Measurements from ENCODE around the gene TENM3.
"Not testable (repeated sequence)": the region's sequence is repeated elsewhere in the genome, so short reads cannot be mapped to it uniquely, and the experiment has no call there.

TENM3 gene

DNA sequence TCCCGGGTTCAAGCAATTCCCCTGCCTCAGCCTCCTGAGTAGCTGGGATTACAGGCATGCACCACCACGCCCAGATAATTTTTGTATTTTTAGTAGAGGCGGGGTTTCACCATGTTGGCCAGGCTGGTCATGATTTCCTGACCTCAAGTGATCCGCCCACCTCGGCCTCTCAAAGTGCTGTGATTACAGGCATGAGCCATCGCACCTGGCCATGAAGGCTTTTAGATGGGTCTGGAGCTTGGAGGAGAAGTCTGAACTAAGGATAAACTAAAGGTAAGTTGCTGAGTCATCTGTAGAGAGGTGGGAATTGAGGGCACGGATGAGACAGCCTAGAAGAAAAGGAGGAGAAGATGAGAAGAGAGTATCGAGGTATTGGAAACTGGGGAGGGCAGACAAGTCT is at the start of gene TENM3:
Gene TENM3, plus strand, starts transcription at position 199 of the 400 bp plus-strand sequence. CDS start 80,619 bp downstream, outside the sequence.
- DNase-seq (ENCODE audit: low spot score): not testable (repeated sequence)

DNA sequence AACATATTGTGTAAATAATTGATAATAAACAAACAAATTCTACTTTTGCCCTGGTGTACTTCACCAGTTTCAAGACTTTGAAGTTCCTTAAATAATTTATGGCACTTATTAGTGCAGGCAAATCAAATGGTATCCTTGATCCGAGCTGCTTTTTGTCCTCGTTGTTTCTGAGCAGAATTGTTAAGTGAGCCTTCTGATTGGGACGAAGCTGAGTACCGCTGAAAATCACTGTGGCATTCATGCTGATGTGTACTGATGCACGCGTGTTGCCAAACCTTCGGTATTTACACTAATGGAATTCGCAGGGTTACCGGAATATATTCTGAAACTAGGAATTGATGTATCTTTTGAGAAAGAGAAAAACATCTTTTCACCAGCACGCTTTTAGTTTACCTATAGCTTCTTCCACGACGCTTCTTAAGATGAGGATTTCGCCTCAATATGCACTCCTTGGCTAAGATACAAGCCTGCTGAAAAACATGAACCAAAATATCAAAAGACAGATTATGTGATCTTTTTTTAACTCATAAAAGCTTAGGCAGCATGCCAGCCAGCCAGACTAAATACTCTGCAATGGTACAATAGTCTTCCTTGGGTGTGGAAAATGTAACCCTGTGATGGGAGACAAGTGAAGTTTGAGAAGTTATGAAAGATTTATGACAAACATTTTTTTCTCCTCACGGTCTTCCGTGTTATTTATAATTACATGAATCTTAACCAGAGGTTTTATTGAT is 48.9 kb upstream of the TENM3 start:
- no peak for DNase-seq (ENCODE audit: low spot score)

DNA sequence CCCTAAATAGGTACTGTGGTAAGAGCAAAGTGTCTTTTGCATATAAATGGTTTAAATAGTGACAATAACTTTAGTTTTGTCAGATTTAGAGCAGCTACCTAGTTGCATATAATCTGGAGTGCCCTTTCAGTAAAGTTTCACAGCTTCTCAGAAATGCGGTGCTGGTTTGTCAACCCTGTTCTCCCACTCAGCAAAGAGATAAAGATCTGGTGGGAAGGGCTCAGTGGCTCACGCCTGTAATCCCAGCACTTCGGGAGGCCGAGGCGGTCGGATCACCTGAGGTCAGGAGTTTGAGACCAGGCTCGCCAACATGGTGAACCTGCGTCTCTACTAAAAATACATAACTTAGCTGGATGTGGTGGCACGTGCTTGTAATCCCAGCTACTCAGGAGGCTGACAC is 45.6 kb upstream of the TENM3 start:
- no peak for DNase-seq (ENCODE audit: low spot score)

DNA sequence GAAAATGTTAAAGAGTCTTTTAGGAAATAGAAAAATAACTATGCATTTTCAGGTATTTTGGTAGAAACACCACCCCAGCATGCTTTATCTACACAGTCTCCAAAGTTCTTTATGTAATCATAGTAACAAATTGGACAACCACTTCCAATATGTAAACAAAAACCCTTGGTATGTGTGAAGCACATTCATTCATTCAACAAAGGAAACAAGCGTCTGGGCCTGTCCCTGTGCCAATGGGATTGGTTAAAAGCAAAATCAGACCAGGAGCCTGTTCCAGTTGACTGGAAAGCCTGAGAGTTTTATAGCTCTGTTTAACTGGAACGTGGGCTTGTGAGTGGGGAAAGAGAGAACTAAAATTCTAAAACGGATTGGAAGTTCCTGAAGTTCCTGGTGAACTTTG is 41.3 kb upstream of the TENM3 start:
- DNase-seq (ENCODE audit: low spot score): no peak

DNA sequence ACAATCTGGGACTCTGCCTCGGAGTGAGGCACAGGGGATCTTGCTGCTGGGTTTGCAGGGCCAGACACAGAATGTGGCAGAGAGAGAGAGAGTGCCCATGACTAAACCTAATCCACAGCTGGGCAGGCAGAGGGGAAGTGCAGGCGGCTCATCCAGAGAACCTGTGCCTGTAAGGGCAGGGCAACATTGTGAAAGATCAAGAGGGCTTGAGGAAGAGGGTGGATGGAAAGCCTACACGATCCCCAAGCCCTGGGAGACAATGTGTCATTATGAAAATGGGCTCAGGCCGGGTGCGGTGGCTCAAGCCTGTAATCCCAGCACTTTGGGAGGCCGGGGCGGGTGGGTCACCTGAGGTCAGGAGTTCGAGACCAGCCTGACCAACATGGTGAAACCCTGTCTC is 40.6 kb upstream of the TENM3 start:
- DNase-seq (ENCODE audit: low spot score): no peak

DNA sequence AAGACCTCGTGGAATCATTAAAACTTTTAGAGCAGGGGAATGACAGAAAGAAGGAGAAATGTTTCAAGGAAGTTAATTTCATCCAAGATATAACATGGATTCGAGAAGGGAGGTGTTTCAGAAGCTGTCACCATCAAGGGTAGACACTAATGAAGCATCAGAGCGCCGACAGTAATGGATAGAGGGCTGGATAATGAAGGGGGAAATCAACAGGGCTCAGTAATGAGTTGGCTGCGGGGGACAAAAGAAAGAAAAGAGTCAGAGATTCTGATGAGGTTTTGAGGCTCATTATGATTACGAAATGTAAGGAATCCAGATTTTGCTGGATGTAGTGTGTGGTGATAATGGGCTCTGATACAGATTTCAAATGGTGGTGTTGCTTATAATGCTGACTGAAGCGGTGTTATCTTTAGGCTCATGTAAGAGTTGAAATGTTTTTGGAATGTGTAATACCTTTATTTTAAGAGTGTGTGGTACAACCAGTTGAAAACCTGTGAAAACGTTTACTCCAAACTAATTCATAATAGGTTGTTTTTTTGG is 39.3 kb upstream of the TENM3 start:
- no peak for DNase-seq (ENCODE audit: low spot score)

DNA sequence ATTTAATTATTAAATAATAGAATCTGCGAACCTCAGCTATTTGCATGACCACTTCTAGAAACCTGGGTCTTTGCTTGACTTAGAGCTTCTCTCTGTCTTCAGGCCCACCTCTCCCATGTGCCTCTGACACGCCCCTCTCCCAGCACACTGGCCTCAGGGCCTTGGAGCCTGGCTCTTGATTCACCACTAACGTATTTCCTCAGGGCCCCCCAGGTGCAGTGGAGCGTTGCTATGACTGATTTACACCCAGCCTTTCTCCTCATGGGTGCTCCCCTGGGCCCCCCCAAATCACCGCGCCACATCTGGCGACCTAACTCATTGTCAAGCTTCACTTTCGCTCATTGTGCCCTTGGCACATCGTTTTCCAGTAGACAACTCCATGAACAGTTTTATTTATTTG is 37.9 kb upstream of the TENM3 start:
- DNase-seq (ENCODE audit: low spot score): no peak

DNA sequence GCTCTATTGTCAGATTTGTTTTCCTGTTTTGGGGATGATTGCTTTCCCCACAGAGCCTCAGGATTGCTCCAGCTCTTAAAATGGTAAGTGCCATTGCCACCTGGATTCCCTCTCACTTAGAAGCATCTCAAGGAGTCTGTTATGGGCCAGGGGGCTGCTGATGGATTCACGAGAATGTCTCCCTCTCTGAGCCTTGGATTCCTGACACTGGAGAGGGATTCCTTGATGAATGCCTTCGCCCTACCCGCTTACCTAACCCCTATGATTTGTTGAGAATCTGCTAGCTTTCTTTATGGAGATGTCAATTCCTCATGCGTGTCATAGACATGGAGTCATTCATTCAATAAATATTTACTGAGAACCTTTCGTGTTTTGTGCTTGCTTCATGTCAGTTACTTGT is 36.9 kb upstream of the TENM3 start:
- DNase-seq (ENCODE audit: low spot score): no peak

DNA sequence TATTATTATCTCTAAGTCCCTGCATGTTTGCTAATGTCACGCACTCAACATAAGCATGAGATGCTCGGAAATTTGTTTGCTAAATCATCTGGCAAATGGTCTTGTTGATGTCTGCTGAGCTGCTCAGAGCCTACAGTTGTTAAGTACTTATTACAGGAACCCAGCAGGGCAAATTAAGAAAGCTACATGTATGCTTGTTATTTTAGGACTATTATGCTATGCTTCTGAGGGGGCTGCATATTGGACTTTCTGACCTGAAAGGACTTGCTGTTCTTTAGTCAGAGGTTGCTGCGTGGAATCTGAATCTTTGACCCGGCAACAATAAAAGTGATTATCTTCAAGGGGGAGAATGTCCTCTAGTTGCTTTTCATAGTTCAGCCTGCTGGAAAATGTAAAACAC is 36.3 kb upstream of the TENM3 start:
- no peak for DNase-seq (ENCODE audit: low spot score)

DNA sequence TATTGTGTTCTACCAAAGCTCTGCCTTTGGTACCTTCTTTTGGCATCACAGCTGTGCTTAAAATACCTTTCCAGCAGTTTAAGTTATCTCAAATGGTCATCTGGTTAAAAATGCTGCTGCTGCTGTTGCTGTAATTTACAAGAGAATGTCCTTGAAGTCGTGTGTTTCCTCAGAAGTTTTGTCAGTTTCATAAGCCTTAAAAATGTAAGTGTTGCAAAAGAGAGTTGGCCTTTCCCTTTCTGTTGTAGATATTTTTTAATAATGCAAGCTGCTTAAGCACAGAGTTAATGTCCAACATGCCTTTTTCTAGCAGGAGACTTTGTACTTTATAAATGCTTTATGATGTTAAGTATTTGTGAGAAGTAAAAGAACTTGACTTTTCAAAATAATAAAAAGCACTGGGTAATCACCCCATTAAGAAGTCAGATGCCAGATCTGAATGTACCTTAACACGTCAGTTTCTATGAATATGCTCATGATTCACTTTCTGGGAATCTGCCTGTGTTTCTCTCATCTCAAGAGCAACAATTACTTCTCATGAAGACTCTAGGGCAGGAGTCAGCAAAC is 35.3 kb upstream of the TENM3 start:
- DNase-seq (ENCODE audit: low spot score): no peak

DNA sequence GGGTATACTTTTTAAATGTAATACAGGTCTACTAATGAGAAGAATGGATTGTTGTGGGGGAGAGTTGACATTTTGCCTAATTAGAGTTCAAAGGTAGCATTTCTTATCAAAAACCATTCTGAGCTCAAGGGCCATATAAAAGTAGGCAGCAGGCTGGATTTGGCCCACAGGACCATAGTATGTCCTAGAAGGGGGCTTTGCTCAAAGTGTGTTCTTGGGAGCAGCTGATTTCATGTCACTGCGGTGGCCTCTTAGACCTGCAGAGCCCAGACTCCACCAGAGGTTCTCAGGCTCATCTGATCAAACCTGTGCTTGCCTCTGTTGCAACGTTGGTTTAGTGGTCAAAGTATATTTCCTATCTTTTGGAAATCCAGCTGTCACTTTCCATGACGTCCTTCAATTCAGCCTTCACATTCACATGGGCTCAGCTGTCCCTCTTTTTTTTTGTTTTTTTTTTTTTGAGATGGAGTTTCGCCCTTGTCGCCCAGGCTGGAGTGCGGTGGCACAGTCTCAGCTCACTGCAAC is 34.6 kb upstream of the TENM3 start:
- no peak for DNase-seq (ENCODE audit: low spot score)

DNA sequence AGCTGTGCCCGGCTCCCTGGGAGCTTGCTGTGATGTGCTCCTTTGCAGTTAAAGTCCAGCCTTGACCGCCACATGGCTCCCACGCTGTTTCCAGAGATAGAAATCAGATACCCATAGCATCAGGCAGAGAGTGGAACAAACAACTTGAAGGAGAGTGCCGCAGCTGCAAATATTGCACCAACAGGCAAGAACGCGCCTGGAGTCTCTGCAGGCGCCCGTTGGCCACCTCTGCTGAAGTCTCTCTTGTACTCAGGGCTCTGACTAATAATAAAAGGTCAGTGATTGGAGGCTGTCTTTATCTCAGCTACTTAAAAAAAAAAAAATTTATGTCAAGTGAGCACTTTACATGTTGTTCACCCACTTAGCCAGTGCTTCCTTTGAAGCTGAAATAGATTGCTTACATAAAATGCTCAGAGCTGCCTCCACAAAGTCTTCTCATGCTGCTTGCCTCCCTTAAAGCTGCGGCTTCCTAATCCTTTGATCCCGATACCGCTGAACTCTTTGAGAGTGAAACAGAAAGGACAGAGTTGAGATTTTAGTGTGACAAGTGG is 30.9 kb upstream of the TENM3 start:
- no peak for DNase-seq (ENCODE audit: low spot score)

DNA sequence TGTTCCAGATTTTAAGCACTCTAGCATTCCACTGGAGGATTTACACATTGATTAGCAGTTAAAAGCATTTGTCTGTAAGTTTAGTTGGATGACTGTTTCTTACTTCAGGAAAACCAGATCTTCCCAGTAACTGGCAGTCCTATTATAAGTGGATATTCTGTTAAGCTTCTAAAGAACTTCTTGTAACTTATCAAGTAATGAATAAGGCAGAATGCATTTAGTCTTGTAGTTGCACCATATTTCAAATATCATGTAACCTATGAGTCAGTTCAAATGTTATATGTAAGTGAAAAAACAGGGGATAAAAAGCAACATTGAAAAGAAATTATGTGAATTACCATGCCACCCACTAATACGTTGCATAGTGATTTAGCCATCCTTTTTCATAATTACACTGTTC is 30.2 kb upstream of the TENM3 start:
- no peak for DNase-seq (ENCODE audit: low spot score)

DNA sequence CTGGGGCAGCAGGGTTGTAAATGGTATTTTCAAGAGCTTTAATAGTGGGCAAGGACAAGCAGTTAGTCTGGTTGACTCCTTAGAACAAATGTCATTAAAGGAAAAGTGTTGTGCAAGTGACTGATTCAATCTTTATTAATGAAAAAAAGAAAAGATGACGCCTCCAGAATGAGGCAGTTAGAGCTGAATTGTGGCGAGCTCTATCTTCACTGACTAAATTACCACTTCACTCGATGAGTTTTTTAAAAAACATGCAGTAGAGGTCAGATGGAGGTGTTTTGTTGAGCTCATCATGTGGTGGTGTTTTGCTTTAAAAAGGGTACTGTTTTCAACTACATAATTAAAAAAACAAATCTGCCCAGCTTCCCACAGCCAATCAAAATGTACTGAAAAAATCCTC is 28.1 kb upstream of the TENM3 start:
- DNase-seq (ENCODE audit: low spot score): no peak

DNA sequence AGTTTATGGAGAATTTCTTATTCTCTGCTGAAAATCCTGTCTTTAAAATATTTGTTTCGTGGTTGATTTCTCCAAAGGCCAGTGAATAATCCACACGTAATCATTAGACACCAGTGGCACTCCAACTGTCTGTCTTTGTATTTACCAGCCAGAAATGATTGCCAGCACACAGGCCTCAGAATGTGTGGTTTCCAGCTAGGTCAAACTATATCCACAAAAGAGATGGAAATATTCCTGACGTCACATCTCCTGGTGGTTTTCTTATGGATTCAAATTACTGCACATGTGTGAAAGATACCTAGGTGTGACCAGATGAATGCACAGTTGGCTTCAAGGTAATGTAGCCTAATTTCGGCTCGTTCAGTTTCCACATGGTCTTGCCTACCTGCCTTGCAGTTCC is 27.2 kb upstream of the TENM3 start:
- peak; percentile 0 for DNase-seq (ENCODE audit: low spot score)

DNA sequence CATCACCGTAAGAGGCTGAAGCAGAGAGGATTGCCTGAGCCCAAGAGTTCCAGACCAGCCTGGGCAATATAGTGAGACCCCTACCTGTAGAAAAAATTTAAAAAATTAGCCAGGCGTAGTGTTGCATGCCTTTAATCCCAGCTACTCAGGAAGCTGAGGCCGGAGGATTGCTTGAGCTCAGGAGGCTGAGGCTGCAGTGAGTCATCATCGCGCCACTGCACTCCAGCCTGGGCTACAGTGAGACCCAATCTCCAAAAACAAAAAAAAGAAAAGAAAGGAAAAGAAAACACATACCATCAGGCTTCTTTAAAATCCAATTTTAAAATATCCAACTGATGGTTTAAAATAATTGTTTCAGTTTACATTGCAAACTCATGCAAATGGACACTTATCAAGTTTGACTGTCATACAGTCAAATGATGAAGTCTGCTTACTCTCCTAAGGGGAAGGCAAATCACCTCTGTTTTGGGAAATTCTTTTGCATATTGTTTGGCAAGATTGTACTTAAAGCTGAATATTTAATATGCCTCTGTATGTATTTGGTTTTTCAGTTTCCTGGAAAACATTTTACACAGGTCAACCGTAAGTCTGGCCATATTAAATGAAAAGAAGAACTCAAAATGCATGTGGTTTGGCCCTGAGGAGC is 23.7 kb upstream of the TENM3 start:
- DNase-seq (ENCODE audit: low spot score): no peak

DNA sequence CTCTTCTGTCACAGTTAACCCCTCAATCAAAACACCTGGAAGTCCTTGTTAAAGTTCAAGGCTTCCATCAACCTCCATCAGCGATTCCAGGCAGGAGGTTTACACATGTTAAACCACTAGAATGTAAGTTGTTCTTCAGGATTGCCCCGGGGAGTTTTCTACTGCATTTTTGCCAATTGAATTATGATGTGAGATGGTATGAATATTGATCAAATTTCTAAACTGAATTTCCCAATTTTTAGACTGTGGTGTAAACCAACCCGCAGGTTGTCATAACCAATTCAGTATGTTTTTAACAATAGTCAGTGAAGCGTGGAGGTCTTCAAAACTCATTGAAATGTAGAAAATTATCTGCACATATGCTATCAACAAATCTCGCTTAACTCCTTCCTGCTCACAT is 21.2 kb upstream of the TENM3 start:
- no peak for DNase-seq (ENCODE audit: low spot score)

DNA sequence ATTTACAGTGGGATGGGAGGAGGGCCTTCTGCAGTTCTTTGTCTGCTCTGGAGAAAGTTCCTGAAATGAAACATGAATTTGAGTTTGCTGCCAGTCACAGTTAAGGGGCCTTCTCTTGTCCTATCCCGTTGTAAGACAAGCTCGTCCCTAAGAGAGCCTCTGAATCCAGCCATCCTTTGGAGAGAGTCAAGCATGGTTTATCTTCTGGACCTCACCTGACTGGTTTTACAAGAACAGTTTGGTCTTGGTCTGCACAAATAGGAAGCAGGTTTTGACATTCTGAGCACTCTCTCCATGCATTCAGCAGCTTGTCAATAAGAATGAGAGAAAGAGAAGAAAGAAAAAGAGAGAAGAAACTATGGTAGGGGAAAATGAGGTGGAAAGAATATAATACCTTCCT is 20.4 kb upstream of the TENM3 start:
- no peak for DNase-seq (ENCODE audit: low spot score)

DNA sequence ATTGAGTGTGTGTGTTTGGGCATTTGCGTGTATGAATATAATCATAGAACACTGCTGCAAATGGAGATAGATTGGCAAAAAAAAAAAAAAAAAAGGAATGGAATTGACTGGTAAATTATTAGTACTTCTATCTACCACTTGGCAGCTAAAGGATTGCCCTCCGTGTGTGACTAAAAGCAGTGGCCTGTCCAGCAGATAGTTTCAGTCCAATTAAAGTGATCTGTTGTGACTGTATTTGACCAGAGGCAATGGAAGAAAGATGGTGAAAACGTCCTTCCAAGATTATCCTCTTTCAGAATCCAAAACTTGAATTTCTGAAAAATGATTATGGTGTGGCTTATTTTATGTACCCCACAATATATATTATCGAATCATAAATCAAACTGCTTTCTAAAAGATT is 19.5 kb upstream of the TENM3 start:
- no peak for DNase-seq (ENCODE audit: low spot score)

DNA sequence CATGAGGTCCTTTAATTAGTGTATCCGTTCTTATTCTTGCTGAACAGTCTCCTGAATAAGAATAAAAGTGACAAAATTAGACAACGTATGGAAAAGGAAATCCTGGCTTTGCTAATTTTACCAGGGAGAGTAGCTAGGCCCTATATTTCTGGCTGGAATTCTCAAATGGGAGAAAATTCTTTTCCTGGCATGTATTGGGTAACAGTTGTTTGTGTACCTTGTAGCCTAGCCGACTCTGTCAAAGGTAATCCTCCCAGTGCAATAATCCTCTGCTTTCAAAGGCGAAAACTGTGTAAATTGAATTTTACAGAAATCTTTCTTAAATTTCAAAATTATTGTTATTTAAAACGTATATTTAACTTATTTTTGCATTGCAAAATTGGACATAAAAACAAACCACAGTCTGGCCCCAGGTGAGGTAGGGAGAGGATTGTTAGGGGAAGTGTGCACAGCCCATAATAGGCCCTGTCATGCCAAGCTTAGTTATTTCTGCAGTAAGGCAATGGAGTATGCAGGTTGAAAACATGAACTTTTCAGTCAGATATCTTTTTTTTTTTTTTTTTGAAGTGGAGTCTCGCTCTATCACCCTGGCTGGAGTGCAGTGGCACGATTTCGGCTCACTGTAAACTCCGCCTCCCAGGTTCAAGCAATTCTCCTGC is 18.9 kb upstream of the TENM3 start:
- DNase-seq (ENCODE audit: low spot score): no peak

DNA sequence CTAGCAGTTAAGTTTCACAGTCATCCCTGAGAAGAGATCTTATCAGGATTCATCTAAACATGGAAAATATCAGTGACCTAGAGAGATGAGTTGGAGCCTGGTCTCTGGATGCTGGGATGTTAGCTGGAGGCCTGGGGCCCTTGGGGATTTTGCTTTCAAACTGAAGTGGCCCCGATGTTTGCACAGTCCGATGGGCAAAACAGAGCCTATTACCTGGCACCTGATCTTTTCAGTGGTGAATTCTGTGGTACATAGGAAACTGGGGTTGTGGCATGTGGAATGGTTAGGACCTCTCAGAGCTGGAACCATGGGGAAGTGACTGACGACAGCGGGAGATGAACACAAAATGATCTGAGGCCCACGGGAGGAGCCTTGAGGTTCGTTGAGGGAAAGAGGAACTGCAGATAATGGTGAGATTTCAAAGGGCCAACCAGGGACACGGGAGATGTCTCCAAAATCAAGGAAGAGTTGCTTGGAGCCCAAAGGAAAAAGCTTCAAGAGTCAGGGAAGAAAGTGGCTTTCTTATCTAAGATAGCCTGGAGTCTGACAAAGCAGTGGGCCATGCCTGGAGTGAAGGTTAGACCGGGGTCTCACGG is 17.8 kb upstream of the TENM3 start:
- no peak for DNase-seq (ENCODE audit: low spot score)

DNA sequence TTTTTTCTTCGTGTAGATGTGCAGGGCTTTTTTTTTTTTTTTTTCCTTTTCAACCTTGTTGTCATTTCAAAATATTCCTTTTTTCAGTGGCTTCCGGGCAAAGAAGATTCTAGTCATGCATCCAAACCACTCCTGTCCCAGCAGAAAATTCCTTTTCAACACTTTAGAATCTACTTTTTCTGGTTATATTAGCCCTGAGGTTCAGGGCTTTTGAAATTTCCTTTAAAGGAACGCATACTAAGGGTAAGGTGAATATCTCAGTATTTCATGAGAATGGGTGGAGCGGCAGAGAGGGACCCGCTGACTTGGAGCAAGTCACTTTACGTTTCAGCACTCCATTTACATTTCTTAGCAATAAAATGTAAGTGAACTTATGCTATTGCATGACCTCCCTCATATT is 15.6 kb upstream of the TENM3 start:
- no peak for DNase-seq (ENCODE audit: low spot score)
